Measurements from ENCODE around the gene NPAS3.

- TF ChIP-seq RERE (CRISPR knock-in tag; IDR thresholded peaks at IDR 0.05; ENCODE audit: low read depth) (no peak), RXRA (CRISPR knock-in tag; IDR thresholded peaks at IDR 0.05) (no peak), STAT6 (CRISPR knock-in tag; IDR thresholded peaks at IDR 0.05; ENCODE audit: borderline replicate concordance) (no peak), BRF2 (CRISPR knock-in tag; IDR thresholded peaks at IDR 0.05) (no peak), TAF1 (CRISPR knock-in tag; IDR thresholded peaks at IDR 0.05) (no peak), ZKSCAN1 (IDR thresholded peaks at IDR 0.05; ENCODE audit: low read length) (no peak), CTCF (CRISPR knock-in tag; IDR thresholded peaks at IDR 0.05) (no peak), TCF7L2 (IDR thresholded peaks at IDR 0.05; ENCODE audit: low read depth, low read length) (no peak), POLR2AphosphoS5 (IDR thresholded peaks at IDR 0.05; ENCODE audit: low read depth, low read length) (no peak), JUNB (CRISPR knock-in tag; IDR thresholded peaks at IDR 0.05; ENCODE audit: borderline replicate concordance) (no peak)
Measured at GRCh38 chr14:33477797-33478196, 539.1 kb downstream of the NPAS3 start.

All from HepG2 (cell line).